CD14-positive monocyte (primary cell): ENCODE measurements around the gene KLC1. TPM values are rescaled to one million over a fixed set of nuclear protein-coding genes. Genes with fewer than 3 reads are reported as not detected.
A peak's percentile ranks its signal among the peaks of the same experiment; 100 is the strongest.
"Not testable (repeated sequence)": the region's sequence is repeated elsewhere in the genome, so short reads cannot be mapped to it uniquely, and the experiment has no call there.

Source experiments
- DNase-seq, 3 donors: peaks; one replicate each; pipeline ENCODE4 v3.0.0-alpha.2; 2011 to 2022
- H2AFZ ChIP-seq: 2 replicates; pipeline ENCODE4 v1.6.0; 2012; ENCODE audit warnings: mild to moderate bottlenecking, low read depth, low read length, inconsistent platforms; ENCODE audit not compliant: insufficient read depth, poor library complexity, severe bottlenecking
- H3K27ac ChIP-seq, 2 donors: 1 replicate in 1 of 2; 2 replicates in 1 of 2; pipeline ENCODE4 v1.5.1; 2012 to 2013; ENCODE audit warnings: low read length in 2 of 2, control low read depth in 1 of 2, inconsistent platforms in 1 of 2, low read depth in 1 of 2, mild to moderate bottlenecking in 1 of 2
- H3K27me3 ChIP-seq, 2 donors: one replicate each; pipeline versions ENCODE4 v1.6.0 to v1.6.1; 2011 to 2013; ENCODE audit warnings: low read length in 2 of 2; ENCODE audit not compliant: control insufficient read depth in 2 of 2, insufficient read depth in 2 of 2
- H3K36me3 ChIP-seq, 2 donors: replicated peaks in 1 of 2; 1 replicate in 1 of 2; 2 replicates in 1 of 2; pipeline versions ENCODE4 v1.5.1 to v1.6.1; 2012 to 2013; ENCODE audit warnings: low read length in 2 of 2, control low read depth in 1 of 2, inconsistent platforms in 1 of 2, mild to moderate bottlenecking in 1 of 2; ENCODE audit not compliant: insufficient read depth in 2 of 2, control insufficient read depth in 1 of 2
- H3K4me1 ChIP-seq, 2 donors: 1 replicate in 1 of 2; 2 replicates in 1 of 2; pipeline versions ENCODE4 v1.5.1 to v1.6.1; 2012 to 2013; ENCODE audit warnings: low read length in 2 of 2, control low read depth in 1 of 2, inconsistent platforms in 1 of 2, mild to moderate bottlenecking in 1 of 2, moderate library complexity in 1 of 2; ENCODE audit not compliant: insufficient read depth in 2 of 2, control insufficient read depth in 1 of 2
- H3K4me2 ChIP-seq: replicated peaks from 2 replicates; pipeline ENCODE3; 2012; ENCODE audit warnings: low read length, moderate library complexity, mild to moderate bottlenecking; ENCODE audit not compliant: poor library complexity, severe bottlenecking; ENCODE audit errors: extremely low read depth
- H3K4me3 ChIP-seq, 3 experiments: fragments of 200-600 bp in 1 of 3; sonication (generic) in 1 of 3; replicated peaks in 1 of 3; 1 replicate in 2 of 3; 2 replicates in 1 of 3; pipeline ENCODE4 v1.5.1; 2011 to 2013; ENCODE audit warnings: low read length in 3 of 3, mild to moderate bottlenecking in 3 of 3, control low read depth in 2 of 3, low read depth in 2 of 3, inconsistent platforms in 1 of 3, moderate library complexity in 1 of 3
- H3K79me2 ChIP-seq: 2 replicates; pipeline ENCODE4 v1.6.0; 2012; ENCODE audit warnings: mild to moderate bottlenecking, control low read depth, inconsistent platforms, low read length, moderate library complexity; ENCODE audit not compliant: insufficient read depth
- H3K9ac ChIP-seq: 2 replicates; pipeline ENCODE4 v1.6.0; 2017; ENCODE audit warnings: low read length, mild to moderate bottlenecking; ENCODE audit not compliant: insufficient read depth, poor library complexity, severe bottlenecking
- H3K9me3 ChIP-seq, 2 donors: replicated peaks in 1 of 2; 1 replicate in 1 of 2; 2 replicates in 1 of 2; pipeline versions ENCODE4 v1.5.1 to v1.6.1; 2012 to 2013; ENCODE audit warnings: low read length in 2 of 2, control low read depth in 1 of 2; ENCODE audit not compliant: control insufficient read depth in 1 of 2, insufficient read depth in 1 of 2
- H4K20me1 ChIP-seq: 2 replicates; pipeline ENCODE4 v1.6.0; 2012; ENCODE audit warnings: mild to moderate bottlenecking, low read length, control low read depth, moderate library complexity; ENCODE audit not compliant: insufficient read depth
- H3K27ac Mint-ChIP-seq, 7 donors: one replicate each; pipeline ENCODE4 v1.8.0; 2020; ENCODE audit warnings: mild to moderate bottlenecking in 7 of 7, mixed read lengths in 7 of 7, moderate library complexity in 6 of 7, inconsistent platforms in 2 of 7
- H3K27me3 Mint-ChIP-seq, 3 donors: one replicate each; pipeline ENCODE4 v1.8.0; 2021 to 2022; ENCODE audit warnings: low read depth in 3 of 3, mild to moderate bottlenecking in 3 of 3, mixed read lengths in 3 of 3, moderate library complexity in 3 of 3, inconsistent platforms in 1 of 3
- H3K36me3 Mint-ChIP-seq, 2 donors: one replicate each; pipeline ENCODE4 v1.8.0; 2020; ENCODE audit warnings: mixed read lengths in 2 of 2, inconsistent platforms in 1 of 2, mild to moderate bottlenecking in 1 of 2
- H3K4me1 Mint-ChIP-seq: one replicate; pipeline ENCODE4 v1.8.0; 2020; ENCODE audit warnings: mild to moderate bottlenecking, mixed read lengths
- H3K4me3 Mint-ChIP-seq, 2 donors: one replicate each; pipeline ENCODE4 v1.8.0; 2020; ENCODE audit warnings: mild to moderate bottlenecking in 2 of 2, mixed read lengths in 2 of 2, moderate library complexity in 1 of 2
- H3K9me3 Mint-ChIP-seq, 7 donors: one replicate each; pipeline ENCODE4 v1.8.0; 2020 to 2022; ENCODE audit warnings: mixed read lengths in 7 of 7, mild to moderate bottlenecking in 6 of 7, moderate library complexity in 6 of 7, inconsistent platforms in 2 of 7
- CTCF ChIP-seq: fragments of 200-600 bp; IDR thresholded peaks from one replicate; pipeline ENCODE4 v1.8.0; 2022; ENCODE audit warnings: antibody characterized with exemption, mild to moderate bottlenecking
- WGBS: methylation state at CpG from one replicate; pipeline ENCODE4 v1.1.5; 2013; ENCODE audit warnings: missing lambda C conversion rate; ENCODE audit not compliant: insufficient coverage; 5-methylcytosine and 5-hydroxymethylcytosine counted together
- intact Hi-C, 2 donors: fragments of 100-400 bp; cut with micrococcal nuclease; formaldehyde crosslinking; loops; one replicate each; pipeline versions ENCODE4 v1.15.0 to v1.15.1; 2023
- polyA plus RNA-seq, 3 donors: library from polyadenylated mRNA; depleted of rRNA in 1 of 3; unstranded in 2 of 3; stranded (reverse) in 1 of 3; fragments of 300-500 nt in 2 of 3; fragments of >200 nt in 1 of 3; fragmentation: Illumina TruSeq in 2 of 3; gene quantifications; 1 replicate in 2 of 3; 2 replicates in 1 of 3; pipeline ENCODE4 v1.2.3, GENCODE V29; 2012 to 2021

KLC1 gene
- polyA plus RNA-seq, 3 donors: 41.5 to 108 (median 46.6) TPM

GRCh38 chr14:103607822-103608221 is 21.2 kb upstream of the KLC1 start:
- Histone ChIP-seq H3K4me2 (peak overlapping the region; percentile 73), H3K9ac (peak overlapping the region; percentile 37), H3K27me3 (peaks cover 0 to 19% of the 10 kb centered on the region in 2 donors), H3K79me2 (no peaks in the 10 kb centered on the region), H3K36me3 (no peaks in the 10 kb centered on the region), H2AFZ (peak overlapping the region; percentile 55), H4K20me1 (no peaks in the 10 kb centered on the region), H3K4me1 (peaks cover 23 to 25% of the 10 kb centered on the region in 2 donors), H3K27ac (no peak overlapping the region), H3K9me3 (peaks cover 10 to 19% of the 10 kb centered on the region in 2 donors), H3K4me3 (peak overlapping the region in 1 of 3 experiments; percentile 70)
- peaks cover 11 to 31% (median 26%) of the 10 kb centered on the region in 7 donors for H3K9me3 Mint-ChIP-seq
- peaks cover 20 to 53% (median 36%) of the 10 kb centered on the region in 3 donors for H3K27me3 Mint-ChIP-seq
- H3K4me3 Mint-ChIP-seq: peak overlapping the region; percentile 71 to 95
- 6% methylated on average over 9 of the region's 15 CpGs for WGBS
- peaks cover 37% of the 10 kb centered on the region for H3K4me1 Mint-ChIP-seq
- peaks cover 4 to 11% of the 10 kb centered on the region in 2 donors for H3K36me3 Mint-ChIP-seq
- no peak for DNase-seq
- TF ChIP-seq CTCF: no peak
- peak overlapping the region in 3 of 7 donors; percentile 26 to 41 (median 28) for H3K27ac Mint-ChIP-seq
- intact Hi-C loops: no loop called here

- H3K4me2 ChIP-seq, H3K36me3 ChIP-seq, DNase-seq, intact Hi-C loops, H3K4me3 ChIP-seq, H3K79me2 ChIP-seq, H3K27ac ChIP-seq, H2AFZ ChIP-seq, H4K20me1 ChIP-seq, H3K9ac ChIP-seq, H3K27ac Mint-ChIP-seq: not testable (repeated sequence)
- Mint-ChIP-seq H3K4me3 (peak overlapping the region in 1 of 2 donors; percentile 71), H3K4me1 (peaks cover 31% of the 10 kb centered on the region), H3K9me3 (peaks cover 11 to 27% (median 22%) of the 10 kb centered on the region in 7 donors), H3K36me3 (peaks cover 4 to 11% of the 10 kb centered on the region in 2 donors), H3K27me3 (peaks cover 22 to 57% (median 36%) of the 10 kb centered on the region in 3 donors)
- Histone ChIP-seq H3K27me3 (peaks cover 0 to 19% of the 10 kb centered on the region in 2 donors), H3K9me3 (peaks cover 10 to 19% of the 10 kb centered on the region in 2 donors), H3K4me1 (peaks cover 23 to 25% of the 10 kb centered on the region in 2 donors)
- WGBS: no CpG with 5 or more reads among the region's 4 CpGs
Measured at GRCh38 chr14:103609081-103609480, 19.9 kb upstream of the KLC1 start.
